ENCODE measurements around the gene PHOSPHO2. TPM values are rescaled to one million over a fixed set of nuclear protein-coding genes. Genes with fewer than 3 reads are reported as not detected.
A peak's percentile ranks its signal among the peaks of the same experiment; 100 is the strongest.

The PHOSPHO2 gene
- total and polyA plus RNA-seq, 9 of the 15 experiments (the other 6 are each of a cell fraction or from before 2014, with no cell fraction given) = 7.8 to 19.1 (median 11.7) TPM

- in situ Hi-C loops (cut with MboI) (no loop called here), intact Hi-C loops (cut with micrococcal nuclease) (no loop called here)
- no peaks in the 10 kb centered on the region for H3K79me2 ChIP-seq (ENCODE audit: control insufficient read depth, insufficient read depth, low read length)
- H3K4me2 ChIP-seq (ENCODE audit: insufficient read depth, low read length) = no peak overlapping the region
- no peaks in the 10 kb centered on the region for H4K20me1 ChIP-seq (replicated peaks; ENCODE audit: control insufficient read depth, insufficient read depth, low read length)
- no peak overlapping the region for H3K4me3 ChIP-seq
- ATAC-seq (peak; percentile 47), DNase-seq (ENCODE audit: extremely low read depth in 1 of 4, low spot score in 3 of 4) (no peak), FAIRE-seq (no peak)
- 0 out of 2 replicates have a peak overlapping the region, but pooled peaks have one; percentile 7 for H2AFZ ChIP-seq (ENCODE audit: low read depth, low read length)
- H3K36me3 ChIP-seq (ENCODE audit: control insufficient read depth, insufficient read depth, low read length) = no peaks in the 10 kb centered on the region
- CTCF ChIA-PET (ENCODE audit: low intra/inter-chr PET ratio) = no interaction called here
- no peak overlapping the region for H3K27ac ChIP-seq (ENCODE audit: extremely low read depth, low read depth, low read length)
- no TSS peak for BruUV-seq (replicated peaks)
- POLR2A ChIA-PET = interaction anchor here (1.0 to 2.6 kb wide), 7 partner anchors 10 to 130 kb away, joined by 3 to 12 read pairs (median 4); partner anchors contain the start of genes CFAP210 and PHOSPHO2
- H3K9me3 ChIP-seq (replicated peaks; ENCODE audit: control insufficient read depth, insufficient read depth, low read depth, low read length) = no peaks in the 10 kb centered on the region
- H3K9me1 ChIP-seq (ENCODE audit: control insufficient read depth, insufficient read depth, low read length) = no peaks in the 10 kb centered on the region
- no peak overlapping the region for H3K9ac ChIP-seq (ENCODE audit: insufficient read depth in 1 of 2, low read depth in 2 of 2, low read length in 2 of 2)
- WGBS (ENCODE audit: insufficient coverage, low coverage, missing lambda C conversion rate) = 8% methylated on average over 3 of the region's 3 CpGs
- peaks cover 0 to 6% of the 10 kb centered on the region in 2 experiments; a peak in 1 of 5 replicates for H3K4me1 ChIP-seq (replicated peaks in 1 of 2; ENCODE audit: control insufficient read depth in 2 of 2, insufficient read depth in 2 of 2, low read length in 2 of 2)
- H3K27me3 ChIP-seq (ENCODE audit: control insufficient read depth in 2 of 2, insufficient read depth in 2 of 2, low read length in 2 of 2) = no peaks in the 10 kb centered on the region
- TF ChIP-seq HMBOX1 (IDR thresholded peaks at IDR 0.05) (peak; percentile 86), FOSL1 (tag; conservative IDR thresholded peaks at IDR 0.05) (peak; percentile 71), ZNF668 (CRISPR knock-in tag; IDR thresholded peaks at IDR 0.05) (no peak), GABPB2 (CRISPR knock-in tag; conservative IDR thresholded peaks at IDR 0.05) (no peak), ARID1B (IDR thresholded peaks at IDR 0.05) (peak; percentile 34; the same call in 1 of the 2 replicates), ESRRA (IDR thresholded peaks at IDR 0.05; ENCODE audit: borderline replicate concordance, low read depth) (no peak), ZKSCAN8 (CRISPR knock-in tag; IDR thresholded peaks at IDR 0.05) (no peak), KDM1A (IDR thresholded peaks at IDR 0.05) (peak in 1 of 2 experiments; percentile 23; a peak in 1 of 4 replicates), CXXC5 (CRISPR knock-in tag; IDR thresholded peaks at IDR 0.05) (0 out of 2 replicates have a peak, but pooled peaks have one; percentile 29), CBFA2T3 (IDR thresholded peaks at IDR 0.05) (0 out of 2 replicates have a peak, but pooled peaks have one; percentile 41), PHF21A (IDR thresholded peaks at IDR 0.05; ENCODE audit: borderline replicate concordance, low read depth) (no peak), TEAD4 (IDR thresholded peaks at IDR 0.05; ENCODE audit: low read length) (peak; percentile 23; the same call in 1 of the 2 replicates), TEAD4 (CRISPR knock-in tag; IDR thresholded peaks at IDR 0.05; ENCODE audit: borderline replicate concordance) (no peak), JUN (IDR thresholded peaks at IDR 0.05; ENCODE audit: borderline replicate concordance, low read depth, low read length) (no peak), JUN (CRISPR knock-in tag; IDR thresholded peaks at IDR 0.05; ENCODE audit: borderline replicate concordance) (no peak), SOX6 (IDR thresholded peaks at IDR 0.05) (peak; percentile 88), CEBPG (CRISPR knock-in tag; IDR thresholded peaks at IDR 0.05) (0 out of 2 replicates have a peak, but pooled peaks have one; percentile 49), CEBPG (tag; conservative IDR thresholded peaks at IDR 0.05 in 1 of 2, IDR thresholded peaks at IDR 0.05 in 1 of 2) (no peak; a peak in 1 of 4 replicates)
Observed at GRCh38 chr2:169683054-169683424, 11.2 kb upstream of the PHOSPHO2 start.
